ENCODE measurements around the gene HPF1. TPM values are rescaled to one million over a fixed set of nuclear protein-coding genes. Genes with fewer than 3 reads are reported as not detected.

Gene HPF1
- total RNA-seq: 33.6 and 56.3 TPM in 2 replicates

GRCh38 chr4:169757575-169758184 is at the start of gene HPF1:
Gene HPF1 (minus strand): TSS chr4:169757944. CDS start chr4:169757877, 67 bp downstream.

Other genes with a start within 250 kb of the HPF1 start
- 13.6 and 15.5 TPM in 2 replicates for gene NEK1, start 145.4 kb downstream of the HPF1 start, total RNA-seq
- 87.7 and 95.8 TPM in 2 replicates for gene CLCN3, start 137.4 kb downstream of the HPF1 start, total RNA-seq

Data from uterine smooth muscle cell (primary cell).